ENCODE data around the gene MED15.

DNA sequence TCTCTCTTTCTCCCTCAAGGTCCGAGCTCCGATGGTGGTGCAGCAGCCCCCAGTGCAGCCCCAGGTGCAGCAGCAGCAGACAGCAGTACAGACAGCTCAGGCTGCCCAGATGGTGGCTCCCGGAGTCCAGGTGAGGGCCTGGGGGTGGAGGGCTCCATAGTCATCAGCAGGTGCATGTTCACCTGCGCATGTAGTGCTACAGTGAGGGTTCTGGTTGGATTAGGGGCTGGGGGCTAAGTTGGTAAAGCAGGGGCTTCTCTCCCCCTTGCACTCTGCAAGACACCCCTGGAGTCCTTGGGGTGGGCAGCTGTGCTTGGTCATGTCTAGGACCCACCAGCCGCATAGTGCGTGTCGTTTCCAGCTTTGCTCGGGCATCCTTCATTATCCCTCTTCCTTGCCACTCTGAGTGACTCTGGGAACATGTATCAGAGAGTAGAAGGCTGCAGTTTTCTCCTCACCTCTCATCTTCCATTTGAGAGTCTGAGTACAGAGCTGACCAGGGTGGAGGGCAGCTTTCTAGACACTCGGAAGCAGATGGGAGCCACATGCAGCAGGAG is 61.2 kb downstream of the MED15 start:
- TF ChIP-seq RFX5 (IDR thresholded peaks at IDR 0.05; ENCODE audit: low read depth, low read length): no peak
- TF ChIP-seq GABPA (IDR thresholded peaks at IDR 0.05; ENCODE audit: low read depth): no peak
- TF ChIP-seq CREB1 (IDR thresholded peaks at IDR 0.05; ENCODE audit: low read depth): no peak
- TF ChIP-seq, protein P1, sequence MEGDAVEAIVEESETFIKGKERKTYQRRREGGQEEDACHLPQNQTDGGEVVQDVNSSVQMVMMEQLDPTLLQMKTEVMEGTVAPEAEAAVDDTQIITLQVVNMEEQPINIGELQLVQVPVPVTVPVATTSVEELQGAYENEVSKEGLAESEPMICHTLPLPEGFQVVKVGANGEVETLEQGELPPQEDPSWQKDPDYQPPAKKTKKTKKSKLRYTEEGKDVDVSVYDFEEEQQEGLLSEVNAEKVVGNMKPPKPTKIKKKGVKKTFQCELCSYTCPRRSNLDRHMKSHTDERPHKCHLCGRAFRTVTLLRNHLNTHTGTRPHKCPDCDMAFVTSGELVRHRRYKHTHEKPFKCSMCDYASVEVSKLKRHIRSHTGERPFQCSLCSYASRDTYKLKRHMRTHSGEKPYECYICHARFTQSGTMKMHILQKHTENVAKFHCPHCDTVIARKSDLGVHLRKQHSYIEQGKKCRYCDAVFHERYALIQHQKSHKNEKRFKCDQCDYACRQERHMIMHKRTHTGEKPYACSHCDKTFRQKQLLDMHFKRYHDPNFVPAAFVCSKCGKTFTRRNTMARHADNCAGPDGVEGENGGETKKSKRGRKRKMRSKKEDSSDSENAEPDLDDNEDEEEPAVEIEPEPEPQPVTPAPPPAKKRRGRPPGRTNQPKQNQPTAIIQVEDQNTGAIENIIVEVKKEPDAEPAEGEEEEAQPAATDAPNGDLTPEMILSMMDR (IDR thresholded peaks at IDR 0.05 in 2 of 3, conservative IDR thresholded peaks at IDR 0.05 in 1 of 3; ENCODE audit: control insufficient read depth in 2 of 3, extremely low read depth in 1 of 3, insufficient read depth in 1 of 3, low read depth in 3 of 3, low read length in 3 of 3): no peak
- TF ChIP-seq TAF1 (IDR thresholded peaks at IDR 0.05; ENCODE audit: borderline replicate concordance, low read depth, low read length): no peak
- no peak for TF ChIP-seq POLR2A (IDR thresholded peaks at IDR 0.05; ENCODE audit: low read depth, low read length)
- TF ChIP-seq, protein P2, sequence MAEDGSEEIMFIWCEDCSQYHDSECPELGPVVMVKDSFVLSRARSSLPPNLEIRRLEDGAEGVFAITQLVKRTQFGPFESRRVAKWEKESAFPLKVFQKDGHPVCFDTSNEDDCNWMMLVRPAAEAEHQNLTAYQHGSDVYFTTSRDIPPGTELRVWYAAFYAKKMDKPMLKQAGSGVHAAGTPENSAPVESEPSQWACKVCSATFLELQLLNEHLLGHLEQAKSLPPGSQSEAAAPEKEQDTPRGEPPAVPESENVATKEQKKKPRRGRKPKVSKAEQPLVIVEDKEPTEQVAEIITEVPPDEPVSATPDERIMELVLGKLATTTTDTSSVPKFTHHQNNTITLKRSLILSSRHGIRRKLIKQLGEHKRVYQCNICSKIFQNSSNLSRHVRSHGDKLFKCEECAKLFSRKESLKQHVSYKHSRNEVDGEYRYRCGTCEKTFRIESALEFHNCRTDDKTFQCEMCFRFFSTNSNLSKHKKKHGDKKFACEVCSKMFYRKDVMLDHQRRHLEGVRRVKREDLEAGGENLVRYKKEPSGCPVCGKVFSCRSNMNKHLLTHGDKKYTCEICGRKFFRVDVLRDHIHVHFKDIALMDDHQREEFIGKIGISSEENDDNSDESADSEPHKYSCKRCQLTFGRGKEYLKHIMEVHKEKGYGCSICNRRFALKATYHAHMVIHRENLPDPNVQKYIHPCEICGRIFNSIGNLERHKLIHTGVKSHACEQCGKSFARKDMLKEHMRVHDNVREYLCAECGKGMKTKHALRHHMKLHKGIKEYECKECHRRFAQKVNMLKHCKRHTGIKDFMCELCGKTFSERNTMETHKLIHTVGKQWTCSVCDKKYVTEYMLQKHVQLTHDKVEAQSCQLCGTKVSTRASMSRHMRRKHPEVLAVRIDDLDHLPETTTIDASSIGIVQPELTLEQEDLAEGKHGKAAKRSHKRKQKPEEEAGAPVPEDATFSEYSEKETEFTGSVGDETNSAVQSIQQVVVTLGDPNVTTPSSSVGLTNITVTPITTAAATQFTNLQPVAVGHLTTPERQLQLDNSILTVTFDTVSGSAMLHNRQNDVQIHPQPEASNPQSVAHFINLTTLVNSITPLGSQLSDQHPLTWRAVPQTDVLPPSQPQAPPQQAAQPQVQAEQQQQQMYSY (CRISPR knock-in tag; IDR thresholded peaks at IDR 0.05): no peak
- TF ChIP-seq CHD2 (IDR thresholded peaks at IDR 0.05; ENCODE audit: borderline replicate concordance, low read depth, low read length): no peak
- no peak for TF ChIP-seq CEBPB (IDR thresholded peaks at IDR 0.05; ENCODE audit: borderline replicate concordance in 1 of 2, low read depth in 2 of 2, low read length in 2 of 2)
- TF ChIP-seq TARDBP (IDR thresholded peaks at IDR 0.05; ENCODE audit: borderline replicate concordance): no peak
- no peak for TF ChIP-seq PAX5 (IDR thresholded peaks at IDR 0.05; ENCODE audit: borderline replicate concordance, low read depth, low read length)
- no peak for TF ChIP-seq CBFB (IDR thresholded peaks at IDR 0.05; ENCODE audit: low read depth)
- TF ChIP-seq EZH2 (IDR thresholded peaks at IDR 0.05; ENCODE audit: borderline replicate concordance, control insufficient read depth, low read depth, low read length): no peak
- TF ChIP-seq NFIC (IDR thresholded peaks at IDR 0.05; ENCODE audit: low read depth, low read length): no peak

All from GM12878 (cell line).